Esophagus muscularis mucosa (tissue), 4 donors: ENCODE measurements around the gene UBE2G2.

Source experiments
- CTCF ChIP-seq, 3 experiments: fragments of 200-600 bp in 2 of 3; fragments of 450-650 bp in 1 of 3; sonication (generic) in 2 of 3; IDR thresholded peaks; one replicate each; pipeline ENCODE4 v1.5.1; 2017 to 2019; ENCODE audit warnings: antibody characterized with exemption in 3 of 3, mild to moderate bottlenecking in 2 of 3, moderate library complexity in 1 of 3
- EP300 ChIP-seq: sonication (generic); formaldehyde crosslinking; IDR thresholded peaks from one replicate; pipeline ENCODE4 v1.6.1; 2017; ENCODE audit warnings: antibody characterized with exemption
- POLR2A ChIP-seq: fragments of 450-650 bp; IDR thresholded peaks from one replicate; pipeline ENCODE4 v1.6.1; 2017; ENCODE audit warnings: antibody characterized with exemption, moderate library complexity, mild to moderate bottlenecking, low read depth

DNA sequence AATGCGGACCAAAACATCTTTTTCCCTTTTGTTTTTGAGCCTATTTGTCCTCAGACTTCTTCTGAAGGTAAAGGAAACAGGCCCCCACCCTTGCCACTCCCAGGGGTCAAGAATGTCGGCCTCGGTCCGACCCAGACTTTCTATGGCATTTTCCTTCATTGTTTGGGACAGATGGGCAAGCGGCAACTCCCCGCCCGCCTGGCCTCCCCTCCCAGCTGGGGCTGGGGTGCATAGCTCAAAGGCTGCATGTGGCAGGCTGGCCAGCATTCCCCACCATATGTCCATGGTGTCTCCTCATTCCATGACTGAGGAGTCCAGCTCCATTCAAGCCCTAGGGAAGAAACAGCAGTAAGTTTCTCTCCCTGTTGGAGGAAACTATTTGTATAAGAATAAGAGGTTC lies 60.9 kb downstream of the UBE2G2 start:
- TF ChIP-seq EP300 (no peak), POLR2A (no peak), CTCF (IDR thresholded peaks at IDR 0.05) (no peak)
